Measurements from ENCODE around the gene TPRG1. TPM values are rescaled to one million over a fixed set of nuclear protein-coding genes. Genes with fewer than 3 reads are reported as not detected.
A peak's percentile ranks its signal among the peaks of the same experiment; 100 is the strongest.

TPRG1 gene
- total and polyA plus RNA-seq, 2 of the 8 experiments (the other 6 are each of a cell fraction or from before 2014, with no cell fraction given) = 0.37 to 0.47 TPM

DNA sequence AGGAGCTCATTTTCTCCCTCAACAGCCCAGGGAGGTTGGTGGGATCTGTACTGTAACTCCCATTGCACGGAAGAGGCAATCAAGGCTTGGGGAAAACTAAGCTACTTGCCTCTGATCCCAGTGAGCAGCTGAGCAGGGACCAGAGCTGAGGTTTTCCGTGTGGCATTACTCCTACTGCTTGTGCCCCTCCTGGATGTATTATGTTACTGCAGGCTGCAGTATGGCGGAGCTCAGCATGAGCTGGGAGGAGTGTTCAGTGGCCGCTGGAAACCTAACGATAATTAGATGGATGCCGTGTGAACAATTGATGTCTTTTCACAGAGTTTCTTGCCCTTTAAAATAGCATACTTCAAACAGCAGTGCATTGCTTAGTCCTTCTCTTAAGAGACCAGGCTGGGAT is 2.0 kb upstream of the TPRG1 start (continued):
- peak; percentile 37 to 45 for TF ChIP-seq RAD21 (IDR thresholded peaks at IDR 0.05 in 1 of 2, conservative IDR thresholded peaks at IDR 0.05 in 1 of 2; ENCODE audit: low read depth in 2 of 2, low read length in 2 of 2)

Data from H1 (cell line).